Measurements from ENCODE around the gene GRID2.

GRID2 gene

GRCh38 chr4:93086356-93086755, 782.6 kb downstream of the GRID2 start:
- no peak for TF ChIP-seq POU2F2 (IDR thresholded peaks at IDR 0.05; ENCODE audit: low read depth, low read length)
- no peak for TF ChIP-seq PAX5 (IDR thresholded peaks at IDR 0.05; ENCODE audit: insufficient read depth, low read length, severe bottlenecking)
- no peak for TF ChIP-seq POLR2A (IDR thresholded peaks at IDR 0.05; ENCODE audit: low read depth, low read length)
- no peak for TF ChIP-seq SPI1 (IDR thresholded peaks at IDR 0.05; ENCODE audit: low read depth, low read length)
- no peak for TF ChIP-seq POLR2AphosphoS5 (IDR thresholded peaks at IDR 0.05; ENCODE audit: low read depth, low read length)
- TF ChIP-seq TAF1 (IDR thresholded peaks at IDR 0.05; ENCODE audit: low read depth, low read length): no peak
- no peak for DNase-seq (ENCODE audit: insufficient read length, low spot score)
- no peak for FAIRE-seq

DNA sequence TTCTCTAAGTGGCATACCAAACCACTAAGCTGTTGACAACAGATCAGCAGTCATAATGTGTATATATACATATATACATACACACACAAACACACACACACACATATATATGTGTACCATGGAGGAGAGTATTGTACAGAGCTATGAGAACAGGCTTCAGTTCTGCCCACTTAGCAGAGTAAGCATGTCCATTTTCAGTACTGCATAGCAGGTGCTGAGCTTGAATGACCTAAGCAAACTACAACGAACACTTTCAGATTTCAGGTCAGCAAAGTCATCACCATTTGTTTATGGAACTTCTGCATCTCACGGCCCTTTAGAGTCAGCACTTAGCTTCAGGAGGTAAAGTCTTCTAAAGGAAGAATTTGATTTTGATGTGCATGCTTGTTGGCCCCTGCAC, 789.0 kb downstream of the GRID2 start:
- no peak for FAIRE-seq

GRCh38 chr4:93103042-93103441, 799.3 kb downstream of the GRID2 start:
- FAIRE-seq: no peak
- TF ChIP-seq POU2F2 (IDR thresholded peaks at IDR 0.05; ENCODE audit: low read depth, low read length): no peak
- TF ChIP-seq PAX5 (IDR thresholded peaks at IDR 0.05; ENCODE audit: insufficient read depth, low read length, severe bottlenecking): no peak
- DNase-seq (ENCODE audit: insufficient read length, low spot score): no peak

More for the DNA sequence above, 789.0 kb downstream of the GRID2 start:
- no peak for DNase-seq (ENCODE audit: insufficient read length, low spot score)
- TF ChIP-seq POLR2A (IDR thresholded peaks at IDR 0.05; ENCODE audit: low read depth, low read length): no peak

DNA sequence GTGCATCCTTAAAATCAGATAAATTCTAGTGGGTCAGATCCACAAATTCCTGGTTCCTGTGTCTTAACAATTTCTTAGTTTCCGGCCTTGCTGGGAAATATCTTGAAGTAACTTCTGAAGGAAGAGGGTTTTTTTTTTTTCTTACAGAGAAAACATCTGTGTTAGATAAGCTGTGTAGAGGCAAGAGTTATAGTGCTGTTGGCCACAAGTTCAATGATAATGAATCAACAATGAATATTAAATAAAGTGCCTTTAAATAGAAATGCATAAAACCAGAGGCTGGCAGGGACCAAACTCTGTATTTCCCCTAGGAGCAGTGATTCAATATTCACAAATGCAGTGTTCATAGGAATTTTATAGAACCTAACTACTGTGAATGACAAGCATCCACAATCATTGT, 812.9 kb downstream of the GRID2 start:
- DNase-seq (ENCODE audit: insufficient read length, low spot score): no peak
- no peak for FAIRE-seq
- no peak for TF ChIP-seq SPI1 (IDR thresholded peaks at IDR 0.05; ENCODE audit: low read depth, low read length)
- TF ChIP-seq PAX5 (IDR thresholded peaks at IDR 0.05; ENCODE audit: insufficient read depth, low read length, severe bottlenecking): no peak
- TF ChIP-seq POLR2A (IDR thresholded peaks at IDR 0.05; ENCODE audit: low read depth, low read length): no peak
- TF ChIP-seq TAF1 (IDR thresholded peaks at IDR 0.05; ENCODE audit: low read depth, low read length): no peak
- no peak for TF ChIP-seq POU2F2 (IDR thresholded peaks at IDR 0.05; ENCODE audit: low read depth, low read length)
- TF ChIP-seq POLR2AphosphoS5 (IDR thresholded peaks at IDR 0.05; ENCODE audit: low read depth, low read length): no peak

DNA sequence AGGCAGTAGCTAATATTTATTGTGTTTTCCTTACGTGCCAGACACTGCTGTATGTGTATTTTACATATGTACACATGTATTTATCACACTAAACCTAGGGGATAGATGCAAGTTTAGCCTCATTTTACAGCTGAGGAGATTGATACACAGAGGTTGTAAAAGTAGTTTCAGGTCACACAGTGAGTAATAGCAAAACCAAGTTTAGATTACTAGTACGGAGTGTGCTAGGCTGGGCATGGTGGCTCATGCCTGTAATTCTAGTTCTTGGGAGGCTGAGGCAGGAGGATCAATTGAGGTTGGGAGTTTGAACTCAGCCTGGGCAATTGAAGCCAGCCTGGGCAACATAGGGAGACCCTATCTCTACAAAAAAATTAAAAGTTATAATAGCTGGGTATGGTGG, 823.7 kb downstream of the GRID2 start:
- no peak for DNase-seq (ENCODE audit: insufficient read length, low spot score)
- FAIRE-seq: no peak
- TF ChIP-seq POLR2A (IDR thresholded peaks at IDR 0.05; ENCODE audit: low read depth, low read length) (no peak), SPI1 (IDR thresholded peaks at IDR 0.05; ENCODE audit: low read depth, low read length) (no peak), PAX5 (IDR thresholded peaks at IDR 0.05; ENCODE audit: insufficient read depth, low read length, severe bottlenecking) (no peak), POU2F2 (IDR thresholded peaks at IDR 0.05; ENCODE audit: low read depth, low read length) (no peak), TAF1 (IDR thresholded peaks at IDR 0.05; ENCODE audit: low read depth, low read length) (no peak), POLR2AphosphoS5 (IDR thresholded peaks at IDR 0.05; ENCODE audit: low read depth, low read length) (no peak)

- FAIRE-seq (no peak), DNase-seq (ENCODE audit: insufficient read length, low spot score) (no peak)
- TF ChIP-seq TAF1 (IDR thresholded peaks at IDR 0.05; ENCODE audit: low read depth, low read length) (no peak), PAX5 (IDR thresholded peaks at IDR 0.05; ENCODE audit: insufficient read depth, low read length, severe bottlenecking) (no peak), POLR2AphosphoS5 (IDR thresholded peaks at IDR 0.05; ENCODE audit: low read depth, low read length) (no peak), SPI1 (IDR thresholded peaks at IDR 0.05; ENCODE audit: low read depth, low read length) (no peak), POLR2A (IDR thresholded peaks at IDR 0.05; ENCODE audit: low read depth, low read length) (no peak), POU2F2 (IDR thresholded peaks at IDR 0.05; ENCODE audit: low read depth, low read length) (no peak)
Observed at GRCh38 chr4:93132631-93133030, 828.9 kb downstream of the GRID2 start.

GRCh38 chr4:93139118-93139517, 835.4 kb downstream of the GRID2 start:
- TF ChIP-seq PAX5 (IDR thresholded peaks at IDR 0.05; ENCODE audit: insufficient read depth, low read length, severe bottlenecking) (no peak), POLR2A (IDR thresholded peaks at IDR 0.05; ENCODE audit: low read depth, low read length) (no peak), TAF1 (IDR thresholded peaks at IDR 0.05; ENCODE audit: low read depth, low read length) (no peak), POLR2AphosphoS5 (IDR thresholded peaks at IDR 0.05; ENCODE audit: low read depth, low read length) (no peak), SPI1 (IDR thresholded peaks at IDR 0.05; ENCODE audit: low read depth, low read length) (no peak), POU2F2 (IDR thresholded peaks at IDR 0.05; ENCODE audit: low read depth, low read length) (no peak)
- DNase-seq (ENCODE audit: insufficient read length, low spot score): no peak
- FAIRE-seq: no peak

DNA sequence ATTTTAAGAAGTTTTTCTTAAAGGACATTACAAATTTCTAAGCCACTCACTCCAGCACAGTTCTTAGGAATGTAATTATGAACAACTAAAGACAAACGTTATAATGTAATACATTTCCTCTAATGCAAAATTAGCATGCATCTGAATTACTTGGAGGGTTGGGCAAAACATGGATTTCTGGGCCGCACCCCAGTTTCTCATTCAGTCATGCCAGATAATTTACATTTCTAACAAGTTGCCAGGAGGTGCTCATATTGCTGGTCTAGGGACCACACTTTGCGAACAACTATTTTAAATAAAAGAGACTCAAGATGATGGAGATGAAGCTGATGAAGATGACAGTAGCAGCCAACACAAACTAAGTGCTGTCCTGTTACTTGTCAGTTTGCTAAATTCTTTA, 840.1 kb downstream of the GRID2 start:
- no peak for DNase-seq (ENCODE audit: insufficient read length, low spot score)

GRCh38 chr4:93144644-93145043, 840.9 kb downstream of the GRID2 start:
- FAIRE-seq (no peak), DNase-seq (ENCODE audit: insufficient read length, low spot score) (no peak)
- TF ChIP-seq POLR2AphosphoS5 (IDR thresholded peaks at IDR 0.05; ENCODE audit: low read depth, low read length): no peak
- no peak for TF ChIP-seq TAF1 (IDR thresholded peaks at IDR 0.05; ENCODE audit: low read depth, low read length)
- TF ChIP-seq POLR2A (IDR thresholded peaks at IDR 0.05; ENCODE audit: low read depth, low read length): no peak
- TF ChIP-seq PAX5 (IDR thresholded peaks at IDR 0.05; ENCODE audit: insufficient read depth, low read length, severe bottlenecking): no peak
- TF ChIP-seq POU2F2 (IDR thresholded peaks at IDR 0.05; ENCODE audit: low read depth, low read length): no peak
- no peak for TF ChIP-seq SPI1 (IDR thresholded peaks at IDR 0.05; ENCODE audit: low read depth, low read length)

More for the DNA sequence above, 840.1 kb downstream of the GRID2 start:
- TF ChIP-seq POLR2A (IDR thresholded peaks at IDR 0.05; ENCODE audit: low read depth, low read length) (no peak), PAX5 (IDR thresholded peaks at IDR 0.05; ENCODE audit: insufficient read depth, low read length, severe bottlenecking) (no peak), POU2F2 (IDR thresholded peaks at IDR 0.05; ENCODE audit: low read depth, low read length) (no peak)
- no peak for FAIRE-seq

DNA sequence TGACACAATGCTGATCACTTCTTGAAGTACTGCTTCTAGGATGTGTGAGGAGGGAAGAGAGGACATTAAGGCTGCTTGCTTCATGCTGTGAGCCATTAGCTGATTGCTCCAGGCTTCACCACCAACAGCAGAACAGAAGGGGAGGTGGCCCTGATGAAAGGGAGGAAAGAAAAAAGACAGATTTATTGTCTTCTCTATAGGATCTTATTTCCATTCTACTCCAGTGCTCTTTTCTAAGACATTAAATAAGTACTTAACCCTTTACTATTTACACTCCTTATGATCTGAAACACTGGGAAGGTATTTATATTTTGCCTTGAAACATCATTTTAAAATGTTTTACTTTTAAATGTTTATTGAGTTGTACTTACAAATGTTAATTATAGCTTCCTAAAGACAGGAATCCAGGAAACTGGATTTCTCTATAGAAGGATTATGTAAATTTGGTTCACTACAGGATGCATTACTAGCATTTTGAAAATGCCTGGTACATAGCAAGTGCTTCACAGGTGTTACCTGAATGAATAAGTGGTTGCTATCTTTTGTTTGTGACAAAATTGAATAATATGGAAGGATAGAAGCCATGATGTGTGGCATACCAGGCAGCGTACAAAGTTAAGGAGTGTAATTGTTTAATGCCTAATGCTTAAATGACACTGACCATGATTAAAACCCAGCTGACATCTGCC, 843.9 kb downstream of the GRID2 start:
- DNase-seq (ENCODE audit: insufficient read length, low spot score) (no peak), FAIRE-seq (no peak)
- TF ChIP-seq POLR2A (IDR thresholded peaks at IDR 0.05; ENCODE audit: low read depth, low read length): no peak
- TF ChIP-seq TAF1 (IDR thresholded peaks at IDR 0.05; ENCODE audit: low read depth, low read length): no peak
- no peak for TF ChIP-seq PAX5 (IDR thresholded peaks at IDR 0.05; ENCODE audit: insufficient read depth, low read length, severe bottlenecking)

Measured in GM12891 (cell line).